A673 (cell line): ENCODE data around the gene NFATC4.

Experiments used
- EZH2 ChIP-seq: fragments of 200-600 bp; sonication (generic); IDR thresholded peaks from 2 replicates; pipeline ENCODE4 v1.6.1; 2017; ENCODE audit warnings: borderline replicate concordance, low read depth, mild to moderate bottlenecking, mixed read lengths, antibody characterized with exemption, low read length; ENCODE audit not compliant: poor library complexity, severe bottlenecking
- TF ChIP-seq, protein P1 (sequence below): fragments of 300-800, 200-600 bp; sonication (generic); conservative IDR thresholded peaks from 2 replicates; pipeline ENCODE4 v1.5.1; 2017; ENCODE audit warnings: low read depth, mild to moderate bottlenecking, antibody characterized with exemption, low read length, moderate library complexity, mixed read lengths

- TF ChIP-seq, protein P1, sequence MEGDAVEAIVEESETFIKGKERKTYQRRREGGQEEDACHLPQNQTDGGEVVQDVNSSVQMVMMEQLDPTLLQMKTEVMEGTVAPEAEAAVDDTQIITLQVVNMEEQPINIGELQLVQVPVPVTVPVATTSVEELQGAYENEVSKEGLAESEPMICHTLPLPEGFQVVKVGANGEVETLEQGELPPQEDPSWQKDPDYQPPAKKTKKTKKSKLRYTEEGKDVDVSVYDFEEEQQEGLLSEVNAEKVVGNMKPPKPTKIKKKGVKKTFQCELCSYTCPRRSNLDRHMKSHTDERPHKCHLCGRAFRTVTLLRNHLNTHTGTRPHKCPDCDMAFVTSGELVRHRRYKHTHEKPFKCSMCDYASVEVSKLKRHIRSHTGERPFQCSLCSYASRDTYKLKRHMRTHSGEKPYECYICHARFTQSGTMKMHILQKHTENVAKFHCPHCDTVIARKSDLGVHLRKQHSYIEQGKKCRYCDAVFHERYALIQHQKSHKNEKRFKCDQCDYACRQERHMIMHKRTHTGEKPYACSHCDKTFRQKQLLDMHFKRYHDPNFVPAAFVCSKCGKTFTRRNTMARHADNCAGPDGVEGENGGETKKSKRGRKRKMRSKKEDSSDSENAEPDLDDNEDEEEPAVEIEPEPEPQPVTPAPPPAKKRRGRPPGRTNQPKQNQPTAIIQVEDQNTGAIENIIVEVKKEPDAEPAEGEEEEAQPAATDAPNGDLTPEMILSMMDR: no peak
- TF ChIP-seq EZH2: no peak
Measured at GRCh38 chr14:24385524-24385923, 17.5 kb downstream of the NFATC4 start.
